ENCODE results near the gene SLC25A20.

The SLC25A20 gene, protein sequence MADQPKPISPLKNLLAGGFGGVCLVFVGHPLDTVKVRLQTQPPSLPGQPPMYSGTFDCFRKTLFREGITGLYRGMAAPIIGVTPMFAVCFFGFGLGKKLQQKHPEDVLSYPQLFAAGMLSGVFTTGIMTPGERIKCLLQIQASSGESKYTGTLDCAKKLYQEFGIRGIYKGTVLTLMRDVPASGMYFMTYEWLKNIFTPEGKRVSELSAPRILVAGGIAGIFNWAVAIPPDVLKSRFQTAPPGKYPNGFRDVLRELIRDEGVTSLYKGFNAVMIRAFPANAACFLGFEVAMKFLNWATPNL

DNA sequence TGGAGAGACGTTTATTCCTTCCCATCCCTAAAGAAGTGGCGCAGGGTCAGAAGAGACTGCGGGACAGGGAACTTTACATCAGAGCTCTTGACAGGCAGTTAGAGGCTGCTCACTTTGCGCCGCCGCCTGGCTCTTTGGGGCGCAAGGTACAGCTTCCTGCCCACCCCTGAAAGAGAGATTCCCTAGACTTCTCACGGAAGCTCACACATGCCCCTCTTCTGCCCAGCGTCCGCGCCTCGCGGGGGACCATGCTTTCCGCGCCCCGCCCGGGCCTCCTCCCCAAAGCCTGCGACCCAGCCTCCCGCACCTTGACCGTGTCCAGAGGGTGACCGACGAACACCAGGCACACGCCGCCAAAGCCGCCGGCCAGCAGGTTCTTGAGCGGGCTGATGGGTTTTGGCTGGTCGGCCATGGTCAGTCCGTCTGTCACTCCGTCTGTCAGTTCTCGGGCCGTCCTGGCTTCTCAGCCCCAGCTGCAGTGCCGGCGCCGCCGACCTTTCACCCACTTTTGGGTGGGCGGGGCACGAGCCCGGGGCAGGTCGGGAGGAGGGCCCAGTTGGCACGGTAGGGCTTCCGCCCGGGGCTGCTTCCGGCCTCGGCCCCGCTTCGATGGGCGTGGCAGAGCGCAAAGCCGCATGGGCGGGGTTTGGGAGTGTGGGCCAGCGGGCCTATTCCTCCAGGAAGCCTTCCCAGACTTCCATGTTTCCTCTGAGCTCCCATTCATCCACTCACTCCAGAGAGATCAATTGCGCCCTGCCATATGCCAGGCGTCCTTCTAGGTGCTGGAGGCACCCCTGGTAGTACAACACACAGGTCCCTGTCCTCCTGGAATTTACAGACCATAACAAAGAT is at the start of gene SLC25A20:
Gene SLC25A20 (minus strand): TSS at position 500 of the 852 bp plus-strand sequence. CDS start 88 bp downstream, at position 412.
- peak; percentile 39 for DNase-seq (ENCODE audit: low read depth)
- TF ChIP-seq, protein P1, sequence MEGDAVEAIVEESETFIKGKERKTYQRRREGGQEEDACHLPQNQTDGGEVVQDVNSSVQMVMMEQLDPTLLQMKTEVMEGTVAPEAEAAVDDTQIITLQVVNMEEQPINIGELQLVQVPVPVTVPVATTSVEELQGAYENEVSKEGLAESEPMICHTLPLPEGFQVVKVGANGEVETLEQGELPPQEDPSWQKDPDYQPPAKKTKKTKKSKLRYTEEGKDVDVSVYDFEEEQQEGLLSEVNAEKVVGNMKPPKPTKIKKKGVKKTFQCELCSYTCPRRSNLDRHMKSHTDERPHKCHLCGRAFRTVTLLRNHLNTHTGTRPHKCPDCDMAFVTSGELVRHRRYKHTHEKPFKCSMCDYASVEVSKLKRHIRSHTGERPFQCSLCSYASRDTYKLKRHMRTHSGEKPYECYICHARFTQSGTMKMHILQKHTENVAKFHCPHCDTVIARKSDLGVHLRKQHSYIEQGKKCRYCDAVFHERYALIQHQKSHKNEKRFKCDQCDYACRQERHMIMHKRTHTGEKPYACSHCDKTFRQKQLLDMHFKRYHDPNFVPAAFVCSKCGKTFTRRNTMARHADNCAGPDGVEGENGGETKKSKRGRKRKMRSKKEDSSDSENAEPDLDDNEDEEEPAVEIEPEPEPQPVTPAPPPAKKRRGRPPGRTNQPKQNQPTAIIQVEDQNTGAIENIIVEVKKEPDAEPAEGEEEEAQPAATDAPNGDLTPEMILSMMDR (IDR thresholded peaks at IDR 0.05; ENCODE audit: low read depth, low read length, missing control alignments): peak; percentile 3
- in situ Hi-C loops (cut with HindIII; ENCODE audit: low sequenced_read_pairs): no loop called here
- H3K4me3 ChIP-seq (ENCODE audit: low read depth, low read length): peak within 1 kb of the TSS; percentile 62

DNA sequence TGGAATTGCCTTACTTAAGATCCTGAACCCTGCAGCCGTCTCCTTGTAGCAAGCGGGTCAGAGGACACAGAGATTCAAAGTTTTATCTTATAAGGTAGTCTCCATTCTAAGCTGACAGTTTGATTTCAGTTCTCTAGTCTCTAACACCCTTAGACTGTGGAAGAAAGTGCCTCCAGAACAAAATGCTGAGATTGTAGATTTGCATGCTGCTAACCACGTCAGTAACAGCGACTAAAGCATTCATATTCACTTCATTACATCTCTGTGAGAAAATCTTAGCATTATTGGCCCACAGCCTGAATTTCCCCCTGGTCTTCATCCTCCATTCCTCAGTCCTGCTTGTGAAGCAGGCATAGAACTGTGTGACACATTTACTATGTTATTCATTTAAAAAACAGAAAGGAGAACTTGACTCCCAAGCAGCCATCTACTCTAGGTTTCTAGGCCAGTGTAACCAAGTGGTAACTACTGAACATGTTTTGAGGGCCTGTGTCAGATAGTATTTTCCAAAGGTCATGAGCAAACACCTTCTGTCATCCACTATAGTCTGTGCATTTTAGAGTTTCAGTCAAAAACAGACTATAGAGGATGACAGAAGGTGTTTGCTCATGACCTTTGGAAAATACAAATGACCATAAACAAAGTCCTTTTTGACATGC is 47.3 kb upstream of the SLC25A20 start:
- no peak for DNase-seq (ENCODE audit: low read depth)
- in situ Hi-C loops (cut with HindIII; ENCODE audit: low sequenced_read_pairs): no loop called here
- TF ChIP-seq, protein P1 (IDR thresholded peaks at IDR 0.05; ENCODE audit: low read depth, low read length, missing control alignments): no peak

DNA sequence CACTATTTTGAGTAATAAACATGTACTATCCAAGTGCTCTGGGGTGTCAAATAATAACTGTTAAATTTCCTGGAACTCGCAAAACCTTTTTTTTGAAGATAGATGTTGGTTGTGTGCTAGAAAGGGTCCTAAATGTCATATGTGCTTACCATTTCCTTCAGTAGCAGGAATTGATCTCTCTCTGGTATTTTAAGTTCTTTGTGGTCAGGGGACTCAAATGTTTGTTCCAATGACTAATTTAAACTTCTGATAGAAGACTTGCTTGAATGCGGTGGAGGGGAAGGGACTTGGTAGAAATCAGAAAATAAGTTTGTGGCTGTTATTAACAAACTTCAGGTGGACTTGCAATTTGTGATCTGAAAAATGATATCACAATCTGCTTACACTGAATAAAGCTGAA is 46.8 kb upstream of the SLC25A20 start:
- H3K4me3 ChIP-seq (ENCODE audit: low read depth, low read length): no peak overlapping the region
- TF ChIP-seq, protein P1 (IDR thresholded peaks at IDR 0.05; ENCODE audit: low read depth, low read length, missing control alignments): no peak
- in situ Hi-C loops (cut with HindIII; ENCODE audit: low sequenced_read_pairs): no loop called here
- DNase-seq (ENCODE audit: low read depth): no peak

More for the DNA sequence above, 47.3 kb upstream of the SLC25A20 start:
- H3K4me3 ChIP-seq (ENCODE audit: low read depth, low read length): no peak overlapping the region

DNA sequence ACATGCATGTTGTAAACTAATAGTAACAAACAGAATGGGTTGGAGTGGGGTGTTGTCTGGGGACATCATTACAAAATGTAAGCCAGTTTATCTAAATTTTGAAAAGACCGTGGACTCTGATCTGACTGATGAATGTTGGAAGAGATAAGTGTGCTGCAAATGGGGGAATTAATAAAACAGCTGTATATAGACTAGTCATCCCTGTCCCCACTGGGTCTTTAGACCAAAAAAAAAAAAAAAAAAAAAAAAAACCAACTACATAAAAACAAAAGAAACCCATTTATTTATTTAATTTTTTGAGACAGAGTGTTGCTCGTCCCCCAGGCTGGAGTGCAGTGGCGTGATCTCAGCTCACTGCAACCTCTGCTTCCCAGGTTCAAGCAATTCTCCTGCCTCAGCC is 40.0 kb upstream of the SLC25A20 start:
- TF ChIP-seq, protein P1 (IDR thresholded peaks at IDR 0.05; ENCODE audit: low read depth, low read length, missing control alignments): no peak
- in situ Hi-C loops (cut with HindIII; ENCODE audit: low sequenced_read_pairs): no loop called here
- no peak overlapping the region for H3K4me3 ChIP-seq (ENCODE audit: low read depth, low read length)
- no peak for DNase-seq (ENCODE audit: low read depth)

DNA sequence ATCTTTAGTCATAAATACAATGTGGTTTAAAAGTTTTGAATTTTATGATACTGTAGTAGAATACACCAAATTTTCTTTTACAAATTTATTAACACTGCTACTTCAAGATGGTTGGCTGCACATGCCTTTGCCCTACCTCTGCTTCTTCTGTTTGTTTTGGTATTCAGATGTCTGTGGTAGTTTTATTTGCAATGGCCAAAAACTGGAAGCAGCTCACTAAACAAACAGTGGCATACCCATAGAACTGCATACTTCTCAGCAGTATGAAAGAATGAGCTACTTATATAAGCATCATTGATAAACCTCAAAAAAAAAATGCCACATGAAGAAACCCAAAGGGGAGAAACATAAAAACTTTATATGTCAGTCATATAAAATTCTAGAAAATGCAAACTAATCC is 39.5 kb upstream of the SLC25A20 start:
- TF ChIP-seq, protein P1 (IDR thresholded peaks at IDR 0.05; ENCODE audit: low read depth, low read length, missing control alignments): no peak
- in situ Hi-C loops (cut with HindIII; ENCODE audit: low sequenced_read_pairs): no loop called here
- no peak for DNase-seq (ENCODE audit: low read depth)
- no peak overlapping the region for H3K4me3 ChIP-seq (ENCODE audit: low read depth, low read length)

DNA sequence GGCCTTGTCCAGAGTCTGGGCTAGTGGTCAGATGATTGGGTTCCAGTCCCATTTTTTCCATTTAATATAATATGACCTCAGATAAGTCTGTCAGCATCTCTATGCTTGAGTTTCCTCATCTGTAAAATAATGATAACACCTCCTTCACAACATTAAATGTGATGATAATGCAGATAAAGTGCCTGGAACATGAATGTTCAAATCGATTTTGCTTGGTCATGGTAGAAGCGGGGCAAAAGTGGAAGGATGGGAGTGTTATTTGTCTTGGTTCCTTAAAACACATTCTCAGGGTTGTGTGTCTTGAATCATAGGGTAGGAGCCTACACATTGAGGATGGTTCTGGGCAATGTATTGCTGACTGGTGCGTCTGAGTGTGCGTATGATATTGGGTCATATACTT is 36.8 kb upstream of the SLC25A20 start:
- in situ Hi-C loops (cut with HindIII; ENCODE audit: low sequenced_read_pairs): no loop called here
- TF ChIP-seq, protein P1 (IDR thresholded peaks at IDR 0.05; ENCODE audit: low read depth, low read length, missing control alignments): no peak
- no peak for DNase-seq (ENCODE audit: low read depth)
- no peak overlapping the region for H3K4me3 ChIP-seq (ENCODE audit: low read depth, low read length)

Data from astrocyte of the cerebellum (primary cell).